Amniotic epithelial cell (primary cell): Measurements from ENCODE around the gene IMP3.

Experiments used
- DNase-seq: peaks from one replicate; pipeline ENCODE4 v3.0.0-alpha.2; 2010; ENCODE audit warnings: low read depth

IMP3 gene

DNA sequence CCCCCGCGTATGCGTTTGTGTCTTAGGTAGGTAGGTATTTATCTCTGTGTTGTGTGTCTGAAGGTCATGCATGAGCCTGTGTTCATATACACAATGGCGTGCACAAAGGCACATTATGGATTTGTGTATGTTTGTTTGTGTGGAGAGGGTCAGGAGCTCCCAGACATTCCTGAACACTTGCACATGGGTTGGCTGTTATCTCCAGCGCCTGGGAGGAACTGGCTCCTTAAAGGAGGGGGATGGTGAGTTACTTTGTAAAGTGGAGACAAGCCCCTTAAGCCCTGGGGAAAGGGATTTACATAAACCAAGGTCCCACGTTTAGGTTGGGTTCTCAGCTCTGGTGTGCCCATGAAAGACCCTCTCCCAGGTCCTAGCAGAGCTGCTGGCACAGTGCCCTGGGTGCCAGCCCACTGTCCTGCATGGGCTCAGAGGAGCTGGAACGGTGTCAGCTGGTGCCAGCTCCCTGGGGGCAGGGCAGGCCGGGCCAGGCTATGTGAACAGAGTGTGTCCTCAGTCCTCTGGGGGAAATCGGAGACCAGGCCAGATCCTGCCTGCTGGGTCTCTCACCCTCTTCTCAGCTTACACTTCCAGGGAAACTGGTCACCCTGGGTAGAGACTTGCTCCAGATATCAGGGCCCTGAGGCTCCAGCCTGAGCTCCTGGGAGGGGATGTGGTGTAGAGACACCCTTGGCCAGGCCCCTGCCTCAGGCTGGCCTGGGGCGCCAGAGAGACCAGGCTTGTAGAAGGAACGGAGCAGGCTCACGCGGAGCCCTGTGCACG, 32.8 kb upstream of the IMP3 start:
- peak; percentile 95 for DNase-seq

DNA sequence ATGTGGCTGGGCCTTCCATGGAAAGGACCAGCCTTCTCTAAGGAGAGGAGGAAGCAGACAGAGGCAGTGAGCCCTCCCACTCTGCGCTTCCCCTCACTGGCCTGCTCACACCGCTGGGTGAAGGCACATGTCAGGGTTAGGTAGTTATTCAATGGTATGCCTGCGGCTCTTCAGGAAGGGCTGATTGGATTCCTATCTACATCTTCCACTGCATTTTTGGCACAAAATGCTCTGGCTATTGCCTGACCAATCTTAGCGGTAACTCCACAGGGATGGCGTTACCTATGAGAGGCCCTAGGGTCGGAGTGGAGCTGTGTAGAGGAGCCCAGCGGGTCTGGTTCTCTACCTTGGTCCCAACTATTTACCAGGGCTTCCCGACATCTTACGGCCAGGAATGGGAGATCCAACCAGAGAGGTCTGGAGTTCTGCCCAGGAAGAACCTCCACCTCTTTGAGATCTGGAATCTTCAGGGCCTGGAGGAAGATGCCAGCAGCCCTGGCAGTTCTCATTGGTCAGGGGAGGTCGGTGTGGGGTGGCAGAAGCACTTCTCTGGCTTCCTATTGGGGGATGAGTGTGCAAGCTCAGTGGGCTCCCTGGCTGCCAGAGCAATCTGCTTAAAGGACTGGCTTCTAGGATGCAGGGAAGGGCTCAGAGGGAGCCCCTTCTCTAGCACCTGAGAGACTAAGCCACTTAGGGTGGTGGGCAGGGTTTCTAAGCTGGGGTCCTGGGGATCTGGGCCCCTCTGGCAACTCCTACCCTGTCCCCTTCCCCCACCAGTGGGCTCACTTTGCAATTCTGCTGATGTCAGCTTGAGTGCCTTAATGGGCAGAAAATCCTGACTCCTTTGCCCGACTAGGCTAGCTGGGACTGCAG, 31.9 kb upstream of the IMP3 start:
- DNase-seq, result peak; percentile 52

DNA sequence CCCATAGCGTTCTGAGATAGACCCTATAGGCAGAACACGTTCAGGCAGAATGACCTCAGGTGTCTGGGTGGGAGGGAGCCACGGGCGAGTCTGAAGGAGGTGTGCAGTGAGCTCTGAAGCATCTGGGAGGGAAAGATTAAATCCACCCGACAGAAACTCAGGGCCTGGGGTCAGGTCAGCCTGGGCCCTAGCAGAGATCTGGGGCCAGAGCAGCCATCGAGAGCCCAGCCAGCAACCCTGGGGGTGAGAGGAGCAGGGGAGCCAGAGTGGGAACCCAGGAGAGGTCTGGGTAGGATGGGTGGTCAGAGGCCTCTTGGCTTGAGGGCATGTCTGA, 29.8 kb upstream of the IMP3 start:
- DNase-seq, result no peak

DNA sequence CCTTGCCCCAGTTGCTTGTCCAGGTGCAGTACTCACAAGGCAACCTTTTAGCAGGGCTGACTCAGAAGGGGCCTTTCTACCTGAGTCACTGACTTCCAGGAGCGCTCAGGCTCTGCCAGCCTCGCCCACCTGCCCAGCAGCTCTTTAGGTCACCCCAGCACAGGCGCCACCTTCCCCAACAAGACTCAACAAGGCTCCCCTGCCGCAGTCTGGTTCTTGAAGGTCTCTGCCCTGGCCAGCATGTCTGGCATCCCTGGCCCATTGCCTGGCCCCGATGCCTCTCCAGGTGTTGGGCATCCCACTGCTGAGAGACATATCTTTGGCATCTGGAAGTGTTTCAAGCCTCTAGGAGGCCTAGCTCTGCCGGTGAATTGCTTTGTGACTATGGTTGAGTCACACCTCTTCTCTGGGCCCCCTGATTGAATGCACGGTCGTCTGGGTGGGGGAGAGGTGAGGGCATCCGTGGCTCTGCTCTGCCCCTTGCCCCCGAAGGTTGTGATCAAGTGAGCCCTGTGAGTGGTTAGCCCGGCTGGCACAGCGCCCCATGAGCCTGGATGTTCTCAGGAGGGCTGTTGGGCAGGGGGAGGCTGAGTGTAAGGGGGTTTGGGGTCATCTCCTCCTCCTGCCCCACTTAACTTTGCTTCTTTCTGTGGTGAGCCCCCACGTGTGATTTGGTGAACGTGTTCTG, 29.3 kb upstream of the IMP3 start:
- no peak for DNase-seq

DNA sequence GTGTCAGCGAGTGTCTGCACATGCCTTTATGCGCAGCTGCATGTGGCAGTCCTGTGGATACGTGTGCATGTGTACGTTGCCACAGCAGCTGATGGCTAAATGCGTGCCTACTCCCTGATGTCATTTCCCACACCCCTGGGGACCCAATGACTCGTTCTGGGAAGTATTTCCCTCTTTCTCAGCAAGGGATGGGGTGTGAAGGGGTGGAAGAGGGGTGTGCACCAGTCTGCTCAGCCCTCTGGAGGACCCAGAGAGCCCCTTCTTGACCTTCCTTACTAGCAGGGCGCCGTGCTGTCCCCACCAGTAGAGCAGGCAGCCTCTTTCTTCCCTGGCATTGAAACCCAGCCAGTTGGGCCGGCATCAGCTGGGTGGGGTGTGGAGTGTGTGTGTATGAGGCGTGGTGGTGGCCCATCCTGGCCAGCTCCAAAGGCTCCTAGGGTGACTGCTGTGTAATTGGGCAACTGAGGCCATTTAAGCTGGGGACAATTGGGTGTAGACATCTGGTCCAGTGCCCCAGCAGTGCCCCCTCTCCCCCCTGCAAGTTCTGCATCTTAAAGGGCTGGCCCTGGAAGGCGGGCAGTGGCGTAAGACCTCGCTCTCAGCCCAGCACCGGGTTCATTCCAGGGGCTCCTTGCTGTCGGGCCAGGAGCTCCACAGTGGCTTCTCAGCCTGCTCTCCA, 26.9 kb upstream of the IMP3 start:
- DNase-seq, result peak; percentile 92

DNA sequence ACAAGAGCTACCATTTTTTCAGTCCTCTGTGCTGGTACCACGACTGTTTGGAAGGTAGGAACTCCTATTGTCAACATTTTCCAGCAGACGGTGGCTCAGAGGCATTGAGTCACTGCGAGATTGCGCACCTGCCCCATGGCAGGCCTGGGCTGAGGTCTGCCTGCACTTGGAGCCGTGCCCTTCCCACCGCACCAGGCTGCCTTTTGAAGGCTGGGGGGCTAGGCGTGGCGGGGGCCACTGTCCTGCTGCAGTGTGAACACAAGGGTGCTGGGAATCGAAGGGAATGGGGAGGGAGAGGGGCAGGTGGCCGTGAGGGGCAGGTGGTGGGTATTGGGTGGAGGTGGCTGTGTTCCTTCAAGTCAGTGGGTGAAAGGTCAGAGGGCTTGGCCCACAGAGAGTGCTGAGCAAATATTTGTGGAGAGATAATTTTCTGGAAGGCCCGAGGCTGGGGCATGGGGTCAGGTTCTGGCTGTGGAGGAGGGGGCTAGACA, 24.0 kb upstream of the IMP3 start:
- no peak for DNase-seq

DNA sequence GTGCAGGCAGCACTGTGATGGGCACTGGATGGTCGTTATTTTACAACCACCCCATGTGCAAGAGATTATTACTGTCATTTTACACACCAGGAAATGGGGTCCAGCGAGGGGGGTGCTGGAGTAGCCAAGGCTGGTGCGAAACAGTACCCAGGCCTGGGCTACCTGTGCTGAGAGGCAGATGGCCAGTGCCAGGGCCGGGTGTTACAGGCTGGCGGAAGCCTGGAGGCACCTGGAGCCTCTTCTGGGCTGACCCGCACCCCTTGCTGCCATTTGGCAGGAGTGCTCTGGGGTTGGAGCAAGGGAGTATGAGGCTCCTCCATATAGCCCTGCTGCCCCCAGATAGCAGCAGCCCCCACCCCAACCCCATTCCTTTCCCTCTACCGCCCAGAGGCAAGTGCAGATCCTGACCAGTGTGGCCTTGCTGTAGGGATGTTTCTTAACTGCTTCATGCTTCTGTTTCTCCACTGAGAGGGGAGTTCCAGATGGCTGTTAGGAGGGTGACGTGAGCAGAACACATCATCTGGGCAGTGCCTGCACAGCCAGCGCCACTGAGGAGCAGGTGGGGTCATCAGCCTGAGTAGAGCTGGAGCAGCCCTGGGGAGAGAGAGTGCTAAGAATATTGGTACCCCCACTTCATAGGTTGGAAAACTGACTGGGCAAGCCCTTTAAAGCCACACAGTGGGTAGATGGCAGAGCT, 22.9 kb upstream of the IMP3 start:
- DNase-seq, result peak; percentile 36

DNA sequence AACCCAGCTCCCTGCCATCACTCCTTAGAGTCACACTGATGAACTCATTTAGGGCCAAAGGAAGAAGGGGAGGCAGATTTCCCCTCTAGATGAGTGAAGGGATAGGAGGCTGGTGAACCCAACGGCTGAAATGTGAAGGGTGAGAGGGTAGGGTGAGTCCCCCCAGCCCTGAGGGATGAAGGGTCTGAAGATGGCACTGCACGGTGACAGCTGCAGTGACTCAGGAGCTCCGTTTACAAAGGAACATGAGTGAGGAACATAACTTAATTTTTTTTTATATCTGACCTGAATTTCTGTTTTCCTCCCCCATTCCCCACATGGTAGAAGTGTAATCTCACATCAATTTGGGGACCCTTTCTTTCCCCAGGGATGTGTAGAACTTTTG, 21.7 kb upstream of the IMP3 start:
- no peak for DNase-seq

DNA sequence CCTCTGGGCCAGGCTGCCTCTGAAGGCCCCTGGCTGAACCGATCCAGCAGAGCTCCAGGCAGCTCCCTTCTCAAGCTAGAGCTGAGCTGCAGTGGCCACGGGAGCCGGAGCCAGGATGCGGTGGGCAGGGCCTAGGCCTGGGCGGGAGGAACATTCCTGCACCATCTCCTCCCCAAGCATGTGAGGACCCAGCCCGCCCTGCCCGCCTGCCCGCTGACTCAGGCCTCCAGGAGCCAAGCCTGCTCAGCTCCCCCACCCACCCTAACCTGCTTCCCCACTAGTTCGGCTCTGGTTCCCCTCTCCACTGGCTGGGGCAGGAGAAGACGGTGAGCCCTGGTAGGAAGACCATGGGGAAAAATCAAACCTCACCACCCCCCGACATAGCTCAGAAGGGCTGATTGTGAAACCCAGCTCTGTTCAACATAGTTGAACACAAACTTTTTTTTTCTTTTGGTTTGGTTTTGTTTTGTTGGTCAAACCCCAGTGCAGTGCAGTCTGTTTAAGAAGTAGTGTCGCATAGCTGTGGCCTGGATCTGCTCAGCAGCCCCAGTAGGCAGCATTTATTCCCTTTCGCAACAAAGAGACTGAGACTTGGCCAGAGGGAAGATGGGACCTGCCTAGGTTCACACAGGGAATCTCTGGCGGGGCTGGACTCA, 21.2 kb upstream of the IMP3 start:
- peak; percentile 93 for DNase-seq

DNA sequence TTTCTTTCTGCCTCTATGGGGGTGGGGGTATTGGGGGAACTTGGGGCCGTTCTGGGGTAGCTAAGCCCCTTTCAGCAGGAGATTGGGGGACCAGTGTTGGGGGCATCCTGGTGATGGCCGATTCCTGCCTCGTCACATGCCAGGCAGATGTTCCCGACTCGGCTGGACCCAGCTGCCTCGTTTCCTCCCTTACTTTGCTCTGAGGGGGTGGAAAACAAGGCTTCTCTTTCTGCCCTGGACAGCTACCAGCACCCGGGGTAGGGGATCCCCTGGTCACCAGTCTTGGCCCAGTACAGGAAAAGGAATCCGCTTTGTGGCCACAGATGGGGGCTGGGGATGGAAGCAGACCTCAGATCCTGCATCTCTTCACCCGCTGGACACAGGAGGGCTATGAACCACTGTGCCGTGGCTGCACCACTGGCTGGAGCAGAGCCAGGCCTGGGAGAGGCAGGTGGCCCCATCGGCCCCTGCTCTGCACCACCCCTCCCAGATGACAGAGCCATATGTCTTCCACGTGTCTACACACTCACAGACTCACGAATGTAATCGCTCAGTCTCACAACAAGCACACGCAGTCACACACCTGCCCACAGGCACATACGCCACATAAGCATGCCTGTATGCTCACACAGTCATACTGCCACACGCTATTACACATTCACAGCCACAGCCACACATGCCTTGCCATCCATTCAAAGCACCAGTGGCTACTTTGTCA, 20.1 kb upstream of the IMP3 start:
- DNase-seq, result no peak

DNA sequence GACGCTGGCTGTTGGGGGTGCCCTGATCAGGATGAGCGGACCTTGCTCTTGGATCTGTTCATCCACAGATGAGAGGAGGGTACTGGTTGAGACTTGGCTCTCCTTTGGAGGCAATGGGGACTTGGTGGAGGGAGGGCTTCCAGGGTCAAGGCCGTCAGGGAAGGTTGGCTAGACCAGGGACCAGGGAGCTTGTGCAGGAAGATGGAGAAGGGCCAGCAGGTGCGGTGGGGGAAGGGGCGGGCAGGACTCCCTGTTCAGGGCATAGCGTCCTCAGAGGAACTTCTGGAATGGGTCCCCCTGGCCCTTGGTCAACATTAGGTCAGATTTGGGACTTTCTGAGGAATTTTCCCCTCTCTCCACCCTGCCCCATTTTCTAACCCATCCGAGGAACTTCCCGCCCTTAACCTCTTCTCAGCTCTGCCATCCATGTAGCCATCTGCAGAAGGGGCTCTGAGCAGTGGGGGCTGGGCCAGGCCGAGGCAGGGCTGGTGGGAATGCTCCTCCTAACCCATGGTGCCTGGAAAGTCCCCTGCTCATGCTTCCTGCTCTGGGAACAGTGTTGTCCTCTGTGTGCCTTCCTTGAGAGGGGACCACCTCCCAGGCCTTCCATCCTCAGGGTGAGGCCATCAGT, 19.2 kb upstream of the IMP3 start:
- no peak for DNase-seq

DNA sequence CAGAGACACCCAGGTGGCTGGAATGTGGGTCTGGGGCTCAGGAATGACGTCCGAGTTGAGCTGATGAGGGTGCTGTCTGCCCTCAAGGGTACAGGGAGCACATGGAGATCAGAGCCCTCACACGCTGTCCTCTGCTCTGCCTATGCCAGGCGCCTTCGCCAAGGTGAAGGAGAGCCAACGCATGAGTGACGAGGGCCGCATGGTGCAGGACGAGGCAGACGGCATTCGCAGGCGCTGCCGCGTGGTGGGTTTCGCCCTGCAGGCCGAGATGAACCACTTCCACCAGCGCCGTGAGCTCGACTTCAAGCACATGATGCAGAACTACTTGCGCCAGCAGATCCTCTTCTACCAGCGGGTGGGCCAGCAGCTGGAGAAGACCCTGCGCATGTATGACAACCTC, 16.8 kb upstream of the IMP3 start:
- no peak for DNase-seq

DNA sequence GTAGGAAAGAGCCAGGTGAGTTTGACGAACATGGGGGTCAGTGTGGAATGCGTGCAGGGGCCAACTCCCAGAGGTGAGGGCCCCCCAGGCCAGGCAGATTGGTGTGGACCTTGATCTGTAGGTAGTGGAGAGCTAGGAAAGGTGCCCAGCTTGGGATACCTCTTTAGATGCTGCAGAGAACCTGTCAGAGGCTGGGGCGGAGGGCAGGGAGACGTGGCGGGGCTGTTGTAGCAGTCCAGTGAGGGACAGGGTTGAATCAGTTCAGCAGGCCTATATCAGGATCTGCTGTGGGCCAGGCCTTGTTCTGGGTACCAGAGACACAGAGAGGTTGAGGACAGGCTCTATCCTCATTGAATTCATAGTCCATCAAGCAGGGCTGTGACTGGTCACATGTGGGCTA, 16.3 kb upstream of the IMP3 start:
- no peak for DNase-seq

DNA sequence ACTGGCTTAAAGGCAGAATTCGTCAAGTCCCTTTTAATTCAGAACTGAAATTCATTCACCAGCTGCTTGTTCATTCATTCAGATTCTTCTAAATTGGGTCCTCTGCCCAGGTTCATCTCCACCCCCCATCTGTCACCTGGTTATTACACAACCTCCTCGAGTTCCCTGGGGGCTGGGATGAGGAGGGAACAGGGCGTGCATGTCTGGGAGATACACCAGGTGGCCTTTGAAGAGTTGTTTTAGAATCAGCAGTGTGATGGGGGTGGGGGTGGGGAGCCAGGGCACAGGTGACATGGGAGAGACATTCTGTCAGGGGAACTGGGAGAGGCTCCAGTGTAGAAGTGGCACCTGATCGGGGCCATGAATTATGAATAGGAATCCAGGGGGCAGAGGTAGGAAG, 15.9 kb upstream of the IMP3 start:
- no peak for DNase-seq

DNA sequence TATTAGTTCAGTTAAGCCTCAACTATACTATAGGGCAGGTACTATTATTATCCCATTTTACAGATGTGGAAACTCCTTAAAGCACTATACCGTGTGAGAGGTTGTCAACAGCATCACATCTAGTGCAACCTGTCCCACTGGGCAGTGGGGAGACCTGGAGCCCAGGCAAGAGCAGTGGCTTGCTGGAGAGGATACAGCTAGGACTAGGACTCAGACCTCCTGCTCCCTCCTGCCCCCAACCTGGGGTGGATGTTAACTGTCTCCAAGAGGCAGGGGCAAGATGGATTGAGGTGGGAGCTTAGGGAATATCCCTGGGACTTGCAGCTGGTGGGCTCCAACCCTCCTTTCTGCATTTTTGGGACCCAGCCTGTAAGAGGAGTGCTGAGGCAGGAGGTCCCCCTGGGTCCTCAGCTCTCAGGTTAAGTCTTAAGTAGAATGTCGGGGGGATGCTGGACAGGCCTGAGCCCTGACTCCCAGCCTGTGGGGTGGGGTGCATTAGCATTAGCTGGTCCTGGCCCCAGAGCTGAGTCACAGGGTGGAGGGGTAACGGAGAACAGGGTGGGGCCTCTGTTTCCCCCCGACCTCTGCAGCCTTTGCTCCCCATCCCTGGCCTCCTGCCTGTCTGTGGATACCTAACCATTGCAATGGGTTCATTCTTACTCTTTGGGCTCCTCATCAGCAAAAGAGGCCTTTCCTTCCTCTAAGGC, 14.3 kb upstream of the IMP3 start:
- DNase-seq, result no peak

DNA sequence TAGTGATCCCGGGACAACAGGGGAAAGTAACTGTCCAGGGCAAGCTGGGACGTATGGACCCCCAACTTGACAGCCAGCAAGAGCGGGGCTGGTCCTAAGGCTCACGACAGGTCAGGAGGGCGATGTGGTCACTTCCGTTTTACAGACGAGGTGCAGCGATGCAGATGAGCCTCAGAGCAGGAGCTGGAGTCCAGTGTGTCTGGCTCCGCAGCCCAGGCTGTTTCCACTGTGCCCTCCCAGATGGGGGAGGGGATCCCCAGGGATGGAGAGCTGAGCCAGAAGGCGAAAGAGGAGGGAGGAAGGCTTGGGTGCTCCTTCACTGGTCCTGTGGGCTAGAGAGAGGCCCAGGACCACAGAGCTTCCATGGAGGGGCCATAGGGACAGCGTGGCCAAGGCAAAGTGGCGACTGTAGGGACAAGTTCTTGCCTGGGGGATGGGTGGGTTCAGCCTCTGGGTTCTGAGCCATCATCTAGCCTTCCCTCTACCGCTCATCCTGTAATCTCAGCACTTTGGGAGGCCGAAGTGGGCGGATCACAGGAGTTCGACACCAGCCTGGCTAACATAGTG, 13.4 kb upstream of the IMP3 start:
- no peak for DNase-seq

DNA sequence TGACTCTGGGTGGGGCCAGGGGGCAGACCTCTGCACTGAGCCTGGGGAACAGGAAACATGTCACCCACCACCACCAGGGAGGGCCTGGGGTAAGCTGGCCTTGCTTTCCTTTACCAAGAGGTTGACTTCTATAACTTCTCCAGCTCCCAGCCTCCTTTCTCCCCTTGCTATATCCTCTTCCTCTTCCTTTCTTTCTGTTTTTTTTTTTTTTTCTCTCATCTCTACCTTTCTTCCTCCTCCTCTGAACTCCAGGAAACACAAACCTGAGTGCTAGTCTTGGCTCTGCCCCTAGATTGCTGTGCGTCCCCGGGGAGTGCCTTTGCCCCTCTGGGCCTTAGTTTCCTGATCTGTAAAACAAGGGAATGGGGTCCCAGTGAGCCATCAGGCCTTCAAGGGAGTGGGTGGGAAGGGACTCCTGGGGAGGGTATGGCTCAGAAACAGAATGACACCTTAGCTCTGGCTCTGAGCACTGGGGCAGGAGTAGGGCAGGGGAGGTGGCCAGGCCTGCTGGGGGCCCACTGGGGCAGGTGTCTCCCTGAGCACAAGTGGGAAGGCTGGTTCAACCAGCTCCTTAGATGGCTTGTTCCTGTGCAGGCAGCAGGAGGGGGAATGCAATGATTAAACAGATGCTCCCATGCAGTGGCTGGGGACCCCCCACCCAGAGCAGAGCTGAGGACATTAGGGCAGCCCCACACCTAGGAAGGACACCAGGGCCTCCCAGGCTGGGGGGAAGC, 12.0 kb upstream of the IMP3 start:
- DNase-seq, result no peak
